GM18505 (cell line): ENCODE data around the gene PDE1C.

Source experiments
- ATAC-seq: cut with Tn5 transposase; IDR thresholded peaks from one replicate; pipeline ENCODE4 v1.9.1; 2021; ENCODE audit not compliant: unreplicated experiment
- POLR2A ChIP-seq: IDR thresholded peaks from 4 replicates; pipeline ENCODE4 v1.6.1; 2011; ENCODE audit warnings: borderline replicate concordance; ENCODE audit not compliant: insufficient read depth, insufficient read length; ENCODE audit errors: extremely low read depth

The PDE1C gene

GRCh38 chr7:31955021-31955420 lies 115.2 kb downstream of the PDE1C start:
- TF ChIP-seq POLR2A: no peak
- ATAC-seq: no peak

GRCh38 chr7:31954500-31954899 lies 115.7 kb downstream of the PDE1C start:
- no peak for TF ChIP-seq POLR2A
- no peak for ATAC-seq

- TF ChIP-seq POLR2A: no peak
- no peak for ATAC-seq
These were observed 116.8 kb downstream of the PDE1C start for GRCh38 chr7:31953432-31953831.

GRCh38 chr7:31950091-31950755 lies 120.0 kb downstream of the PDE1C start:
- no peak for TF ChIP-seq POLR2A
- no peak for ATAC-seq

- no peak for ATAC-seq
- TF ChIP-seq POLR2A: no peak
These were observed 122.2 kb downstream of the PDE1C start for GRCh38 chr7:31948029-31948428.

GRCh38 chr7:31940167-31940566 lies 130.0 kb downstream of the PDE1C start:
- no peak for TF ChIP-seq POLR2A
- no peak for ATAC-seq

GRCh38 chr7:31939076-31939475 lies 131.1 kb downstream of the PDE1C start:
- no peak for TF ChIP-seq POLR2A
- no peak for ATAC-seq

- no peak for ATAC-seq
These were observed 131.6 kb downstream of the PDE1C start for GRCh38 chr7:31938650-31939049.

GRCh38 chr7:31937982-31938381 lies 132.2 kb downstream of the PDE1C start:
- no peak for ATAC-seq
- no peak for TF ChIP-seq POLR2A

More at GRCh38 chr7:31938650-31939049, 131.6 kb downstream of the PDE1C start:
- no peak for TF ChIP-seq POLR2A

GRCh38 chr7:31935124-31936054 lies 134.8 kb downstream of the PDE1C start:
- no peak for TF ChIP-seq POLR2A
- ATAC-seq: no peak

GRCh38 chr7:31934551-31934950 lies 135.7 kb downstream of the PDE1C start:
- no peak for ATAC-seq

GRCh38 chr7:31933481-31933880 lies 136.7 kb downstream of the PDE1C start:
- no peak for ATAC-seq
- TF ChIP-seq POLR2A: no peak

More at GRCh38 chr7:31934551-31934950, 135.7 kb downstream of the PDE1C start:
- no peak for TF ChIP-seq POLR2A

GRCh38 chr7:31926991-31927584 lies 143.1 kb downstream of the PDE1C start:
- no peak for ATAC-seq
- TF ChIP-seq POLR2A: no peak
